Kidney glomerular epithelial cell (primary cell): ENCODE measurements around the gene IQGAP3.

Source experiments
- DNase-seq: peaks from one replicate; lab custom pipeline; 2025; lab: John Stamatoyannopoulos, UW

The IQGAP3 gene

GRCh38 chr1:156496211-156496761 lies 76.1 kb downstream of the IQGAP3 start:
- no peak for DNase-seq

GRCh38 chr1:156495401-156496140 lies 76.8 kb downstream of the IQGAP3 start:
- DNase-seq: no peak

GRCh38 chr1:156494309-156494895 lies 78.0 kb downstream of the IQGAP3 start:
- no peak for DNase-seq

- no peak for DNase-seq
These were observed 78.6 kb downstream of the IQGAP3 start for GRCh38 chr1:156493742-156494141.

- DNase-seq: no peak
These were observed 79.2 kb downstream of the IQGAP3 start for GRCh38 chr1:156493154-156493631.

GRCh38 chr1:156492591-156493080 lies 79.7 kb downstream of the IQGAP3 start:
- no peak for DNase-seq

GRCh38 chr1:156492013-156492590 lies 80.3 kb downstream of the IQGAP3 start:
- DNase-seq: no peak

GRCh38 chr1:156491151-156491949 lies 81.0 kb downstream of the IQGAP3 start:
- no peak for DNase-seq

- no peak for DNase-seq
These were observed 81.8 kb downstream of the IQGAP3 start for GRCh38 chr1:156490401-156491032.

- no peak for DNase-seq
These were observed 82.5 kb downstream of the IQGAP3 start for GRCh38 chr1:156489935-156490293.

GRCh38 chr1:156489166-156489934 lies 83.0 kb downstream of the IQGAP3 start:
- no peak for DNase-seq

- no peak for DNase-seq
These were observed 83.7 kb downstream of the IQGAP3 start for GRCh38 chr1:156488566-156489165.

GRCh38 chr1:156487862-156488261 lies 84.5 kb downstream of the IQGAP3 start:
- DNase-seq: no peak

GRCh38 chr1:156486421-156487344 lies 85.7 kb downstream of the IQGAP3 start:
- no peak for DNase-seq

- no peak for DNase-seq
These were observed 86.4 kb downstream of the IQGAP3 start for GRCh38 chr1:156485984-156486383.

GRCh38 chr1:156484480-156485058 lies 87.8 kb downstream of the IQGAP3 start:
- DNase-seq: no peak

GRCh38 chr1:156483397-156483796 lies 89.0 kb downstream of the IQGAP3 start:
- no peak for DNase-seq

GRCh38 chr1:156482276-156482675 lies 90.1 kb downstream of the IQGAP3 start:
- DNase-seq: no peak

GRCh38 chr1:156481527-156481926 lies 90.8 kb downstream of the IQGAP3 start:
- no peak for DNase-seq
